BJ (cell line): ENCODE data around the gene ADSS1. TPM values are rescaled to one million over a fixed set of nuclear protein-coding genes. Genes with fewer than 3 reads are reported as not detected.

Experiments used
- CTCF ChIA-PET: fragments of 350-600 bp; formaldehyde crosslinking; extraction: SDS; loops from one replicate; lab custom pipeline; 2021; ENCODE audit warnings: antibody characterized with exemption, inconsistent platforms; lab: Yijun Ruan, JAX
- POLR2A ChIA-PET: fragments of 300-600 bp; sonication (Branson Sonifier 250); formaldehyde crosslinking; extraction: SDS; loops from one replicate; lab custom pipeline; 2021; ENCODE audit warnings: antibody characterized with exemption; lab: Charles Lee
- DNase-seq: peaks from one replicate; pipeline ENCODE4 v3.0.0-alpha.2; 2011; ENCODE audit warnings: low read depth
- H3K27me3 ChIP-seq: 2 replicates; pipeline ENCODE4 v1.6.0; 2011; ENCODE audit warnings: low read length; ENCODE audit not compliant: control insufficient read depth, insufficient read depth
- H3K36me3 ChIP-seq: 2 replicates; pipeline ENCODE4 v1.5.1; 2011; ENCODE audit warnings: low read length; ENCODE audit not compliant: control insufficient read depth, insufficient read depth
- H3K4me3 ChIP-seq: 2 replicates; pipeline ENCODE4 v1.5.1; 2011; ENCODE audit warnings: low read depth, mild to moderate bottlenecking, control low read depth, low read length
- CTCF ChIP-seq: IDR thresholded peaks from 2 replicates; pipeline ENCODE4 v1.5.1; 2011; ENCODE audit warnings: low read depth, mild to moderate bottlenecking, control low read depth, inconsistent platforms, low read length, moderate library complexity; ENCODE audit not compliant: insufficient read depth
- polyA plus RNA-seq: library from polyadenylated mRNA; depleted of rRNA; stranded (reverse); fragments of >200 nt; gene quantifications from 2 replicates; pipeline ENCODE4 v1.2.3, GENCODE V29; 2011

ADSS1 gene
- polyA plus RNA-seq, 1 experiment, result 4.5 TPM

- no peak for DNase-seq
- Histone ChIP-seq H3K4me3 (no peak overlapping the region), H3K36me3 (peaks cover 50% of the 10 kb centered on the region), H3K27me3 (no peaks in the 10 kb centered on the region)
- TF ChIP-seq CTCF, result no peak
- ChIA-PET CTCF (interaction anchor here (0.6 to 1.5 kb wide), 5 partner anchors 9 to 52 kb away, joined by 3 to 4 read pairs (median 3); no protein-coding TSS in a partner anchor), POLR2A (no interaction called here)
These were observed 51.1 kb downstream of the ADSS1 start for GRCh38 chr14:104775073-104775489.

- CTCF ChIA-PET, result interaction anchor here (0.9 to 1.4 kb wide), 2 partner anchors 8 to 11 kb away, joined by 4 to 7 read pairs; no protein-coding TSS in a partner anchor
- Histone ChIP-seq H3K36me3 (peaks cover 43% of the 10 kb centered on the region), H3K4me3 (no peak overlapping the region), H3K27me3 (no peaks in the 10 kb centered on the region)
- no peak for TF ChIP-seq CTCF
- POLR2A ChIA-PET, result no interaction called here
- no peak for DNase-seq
These were observed 52.5 kb downstream of the ADSS1 start for GRCh38 chr14:104776481-104776880.

GRCh38 chr14:104776961-104777807, 53.2 kb downstream of the ADSS1 start:
- no peak for DNase-seq
- no peak for TF ChIP-seq CTCF
- no peaks in the 10 kb centered on the region for H3K27me3 ChIP-seq
- POLR2A ChIA-PET, result no interaction called here
- CTCF ChIA-PET, result interaction anchor here (0.9 to 6.3 kb wide), 2 partner anchors 7 to 9 kb away, joined by 7 to 33 read pairs; no protein-coding TSS in a partner anchor
- H3K36me3 ChIP-seq, result peaks cover 37% of the 10 kb centered on the region
- no peak overlapping the region for H3K4me3 ChIP-seq

- no peak for TF ChIP-seq CTCF
- H3K4me3 ChIP-seq, result no peak overlapping the region
- H3K27me3 ChIP-seq, result no peaks in the 10 kb centered on the region
- H3K36me3 ChIP-seq, result peaks cover 37% of the 10 kb centered on the region
- DNase-seq, result no peak
- CTCF ChIA-PET, result interaction anchor here (6.3 kb wide), 1 partner anchor 8 kb away, joined by 33 read pairs; no protein-coding TSS in a partner anchor
- POLR2A ChIA-PET, result no interaction called here
These were observed 53.8 kb downstream of the ADSS1 start for GRCh38 chr14:104777808-104778249.

GRCh38 chr14:104778694-104779331, 54.8 kb downstream of the ADSS1 start:
- DNase-seq, result no peak
- Histone ChIP-seq H3K4me3 (no peak overlapping the region), H3K27me3 (no peaks in the 10 kb centered on the region), H3K36me3 (peaks cover 33% of the 10 kb centered on the region)
- no peak for TF ChIP-seq CTCF
- ChIA-PET CTCF (interaction anchor here (6.3 kb wide), 1 partner anchor 9 kb away, joined by 33 read pairs; no protein-coding TSS in a partner anchor), POLR2A (no interaction called here)
